HG02943 (cell line): ENCODE results near the gene SOAT2.
A peak's percentile ranks its signal among the peaks of the same experiment; 100 is the strongest.
"Not testable (repeated sequence)": the region's sequence is repeated elsewhere in the genome, so short reads cannot be mapped to it uniquely, and the experiment has no call there.

ENCODE experiments used
- ATAC-seq: cut with Tn5 transposase; IDR thresholded peaks from one replicate; pipeline ENCODE4 v1.9.1; 2021; ENCODE audit warnings: mild to moderate bottlenecking, low read depth, moderate library complexity; ENCODE audit not compliant: unreplicated experiment

SOAT2 gene

DNA sequence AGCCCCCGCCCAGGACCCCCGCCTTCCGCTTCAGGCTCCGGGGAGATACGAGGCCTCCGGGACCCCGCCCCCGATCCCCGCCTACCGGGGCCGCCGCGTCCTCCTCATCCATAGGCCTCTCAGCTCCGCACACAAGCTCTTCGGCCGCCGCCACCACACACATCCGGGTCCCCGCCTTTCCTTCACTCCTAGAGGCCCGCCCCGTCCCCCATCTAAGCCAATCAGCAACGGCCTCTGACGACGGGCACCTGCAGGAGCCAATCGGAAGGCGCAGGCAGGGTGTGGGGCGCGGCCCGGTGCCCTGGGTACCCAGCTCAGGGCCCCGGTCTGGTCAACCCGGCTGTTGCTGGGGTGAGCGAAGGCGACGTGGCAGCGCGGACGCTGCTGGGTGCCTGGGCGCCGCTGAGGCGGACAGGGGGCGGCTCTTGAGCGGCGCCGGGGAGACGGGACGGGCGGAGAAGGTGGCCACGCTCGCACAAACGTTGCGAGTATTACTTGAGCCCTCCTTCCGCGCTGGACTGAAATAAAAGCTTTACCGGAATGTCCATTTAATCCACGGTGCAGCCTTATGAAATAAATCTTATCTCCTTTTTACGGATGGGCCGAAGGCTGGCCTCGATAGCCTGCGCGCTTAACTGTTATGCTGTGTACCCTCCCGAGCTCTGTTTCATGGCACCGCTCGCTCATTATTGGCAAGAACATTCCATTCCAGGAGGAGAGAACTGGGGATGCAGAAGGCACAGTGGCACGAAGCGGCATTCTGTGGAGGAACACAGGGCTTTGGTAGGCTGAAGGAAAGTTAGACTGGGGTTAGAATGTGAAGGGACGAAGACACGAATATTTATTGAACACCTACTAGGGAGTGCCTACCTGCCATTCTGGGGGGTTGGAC is 23.8 kb upstream of the SOAT2 start, which contains the start of gene SPRYD3:
Gene SPRYD3 (minus strand): TSS at position 165 of the 892 bp plus-strand sequence. CDS start 57 bp downstream, at position 108.
- peak; percentile 96 for ATAC-seq

DNA sequence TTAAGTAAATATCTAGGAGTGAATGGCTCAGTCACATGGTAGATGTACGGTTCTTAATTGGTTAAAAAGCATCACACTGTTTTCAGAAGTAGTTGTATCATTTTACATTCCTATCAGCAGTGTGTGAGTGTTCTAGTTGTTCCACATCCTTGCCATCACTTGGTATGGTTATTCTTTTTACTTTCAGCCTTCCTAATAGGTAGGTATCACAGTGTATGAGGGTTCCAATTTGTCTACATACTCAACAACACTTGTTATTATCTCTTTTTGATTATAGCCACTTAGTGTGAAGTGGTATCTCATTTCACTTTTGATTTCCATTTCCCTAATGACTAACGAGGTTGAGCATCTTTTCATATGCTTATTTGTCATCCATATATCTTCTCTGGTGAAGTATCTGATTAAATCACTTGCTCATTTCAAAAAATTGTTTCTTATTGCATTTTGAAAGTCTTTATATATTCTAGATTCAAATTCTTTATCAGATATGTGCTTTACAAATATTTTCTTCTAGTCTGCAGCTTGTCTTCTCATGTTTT is 20.6 kb upstream of the SOAT2 start:
- no peak for ATAC-seq

DNA sequence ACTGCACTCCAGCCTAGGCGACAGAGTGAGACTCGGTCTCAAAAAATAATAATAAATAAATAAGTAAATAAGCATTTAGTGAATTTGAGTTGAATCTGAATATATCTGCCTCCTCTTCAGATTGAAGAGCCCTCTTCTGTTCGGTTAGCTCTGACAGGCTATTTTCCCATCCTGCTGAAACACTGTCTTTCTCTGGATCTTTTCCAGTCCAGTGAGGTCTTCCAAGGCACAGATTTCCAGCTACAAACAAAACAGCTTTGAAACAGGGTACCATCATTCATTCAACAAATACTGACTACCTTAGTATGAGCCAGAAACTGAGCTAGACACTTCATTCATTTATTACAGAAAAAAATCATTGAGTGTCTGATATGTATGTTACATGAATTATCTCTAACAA is 16.9 kb upstream of the SOAT2 start:
- no peak for ATAC-seq

DNA sequence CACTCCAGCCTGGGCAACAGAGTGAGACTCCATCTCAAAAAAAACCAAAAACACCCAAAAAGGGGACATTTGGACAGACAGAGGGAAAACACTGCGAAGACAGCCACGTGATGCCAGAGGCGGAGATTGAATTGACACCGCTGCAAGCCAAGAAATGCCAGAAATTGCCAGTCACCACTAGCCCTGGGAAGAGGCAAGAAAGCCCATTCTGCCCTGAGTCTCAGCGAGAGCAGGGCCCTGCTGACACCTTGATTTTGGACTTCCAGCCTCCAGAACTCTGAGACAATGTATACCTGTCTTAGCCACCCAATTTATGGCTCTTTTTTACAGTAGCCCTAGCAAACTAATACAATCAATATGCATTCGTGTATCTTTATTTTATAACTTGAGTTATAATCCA is 13.2 kb upstream of the SOAT2 start:
- no peak for ATAC-seq

DNA sequence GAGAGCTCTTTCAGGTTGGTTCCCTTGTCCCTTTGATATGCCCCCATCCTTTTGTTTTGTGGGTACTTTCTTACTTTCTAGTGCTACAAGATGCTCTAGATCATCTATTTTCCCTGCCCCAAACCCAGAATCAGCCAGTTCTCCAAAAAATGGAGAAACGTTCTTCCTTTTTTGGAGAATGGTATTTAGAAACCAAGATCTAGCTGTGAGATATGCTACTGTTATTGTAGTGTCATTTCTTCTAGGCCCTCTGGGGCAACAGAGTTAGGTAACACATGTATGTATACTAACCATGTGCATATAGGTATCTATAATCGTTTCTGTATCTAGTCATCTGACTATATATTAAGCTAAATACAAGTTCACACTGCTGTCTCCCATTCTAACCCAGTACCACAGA is 12.7 kb upstream of the SOAT2 start:
- ATAC-seq, result no peak

DNA sequence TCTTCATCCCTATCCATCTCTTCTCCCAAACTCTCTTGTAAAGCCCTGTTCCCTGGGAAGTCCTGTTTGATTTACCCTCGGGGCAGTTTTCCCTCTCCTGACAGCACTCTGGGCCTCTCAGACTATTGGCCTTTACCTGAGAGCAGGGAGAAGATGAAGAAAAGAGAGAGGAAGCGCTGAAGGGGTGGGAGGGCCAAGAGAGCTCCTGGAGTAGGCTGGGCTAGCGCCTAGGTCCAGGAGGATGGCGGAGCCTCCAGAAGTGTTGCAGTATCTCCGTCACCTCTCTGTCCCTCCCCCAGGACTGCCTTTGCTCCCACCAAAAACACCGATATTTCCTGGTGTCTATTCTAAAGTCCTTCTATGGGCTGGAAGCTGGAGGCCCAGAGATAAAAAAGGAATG is 11.5 kb upstream of the SOAT2 start:
- no peak for ATAC-seq

DNA sequence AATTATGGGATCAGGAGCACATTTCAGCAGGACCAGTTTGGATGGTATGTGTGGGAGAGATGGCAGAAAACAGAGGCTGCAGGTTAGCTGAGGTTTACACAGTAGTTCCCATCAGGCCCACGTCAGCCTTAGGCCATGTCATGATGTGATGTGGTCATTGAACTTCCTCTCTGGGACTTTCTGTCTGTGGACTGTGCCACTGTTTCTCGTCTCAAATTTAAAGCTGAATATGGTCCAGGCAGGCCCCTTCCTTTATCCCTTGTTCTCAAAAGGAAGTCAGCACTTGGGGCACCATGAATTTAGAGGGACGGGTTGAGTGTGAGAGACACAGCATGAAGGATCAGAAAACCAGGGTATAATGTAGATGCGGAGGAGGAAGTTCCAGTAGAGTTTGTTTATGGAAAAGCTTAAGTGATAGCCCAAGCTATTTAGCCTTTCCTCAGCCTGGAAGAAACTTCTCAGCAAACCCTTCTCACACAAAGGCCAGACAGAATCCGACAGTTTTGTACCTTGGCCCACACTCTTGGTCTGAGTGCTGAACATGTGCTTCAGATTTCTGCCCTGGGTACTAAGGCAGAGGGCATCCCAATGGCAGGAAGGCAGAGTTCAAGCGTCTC is 9.4 kb upstream of the SOAT2 start:
- no peak for ATAC-seq

DNA sequence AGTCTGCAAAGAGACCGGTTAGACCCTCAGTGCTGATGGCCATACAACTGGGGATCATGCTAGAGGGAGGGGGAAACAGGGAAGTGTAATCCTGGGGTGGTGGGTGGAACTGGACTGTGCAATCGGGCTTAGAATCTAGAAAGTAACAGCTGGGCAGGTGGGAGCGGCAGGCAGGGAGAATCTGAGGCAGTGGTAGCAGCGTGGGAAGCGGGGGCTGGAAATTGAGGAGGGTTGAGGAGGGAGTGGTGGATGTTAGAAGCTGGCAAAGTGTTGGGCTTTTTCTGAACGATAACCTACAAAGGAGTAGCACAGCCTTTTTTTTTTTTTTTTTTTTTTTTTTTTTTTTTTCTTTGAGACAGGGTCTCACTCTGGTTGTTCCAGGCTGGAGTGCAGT is 8.9 kb upstream of the SOAT2 start:
- no peak for ATAC-seq

DNA sequence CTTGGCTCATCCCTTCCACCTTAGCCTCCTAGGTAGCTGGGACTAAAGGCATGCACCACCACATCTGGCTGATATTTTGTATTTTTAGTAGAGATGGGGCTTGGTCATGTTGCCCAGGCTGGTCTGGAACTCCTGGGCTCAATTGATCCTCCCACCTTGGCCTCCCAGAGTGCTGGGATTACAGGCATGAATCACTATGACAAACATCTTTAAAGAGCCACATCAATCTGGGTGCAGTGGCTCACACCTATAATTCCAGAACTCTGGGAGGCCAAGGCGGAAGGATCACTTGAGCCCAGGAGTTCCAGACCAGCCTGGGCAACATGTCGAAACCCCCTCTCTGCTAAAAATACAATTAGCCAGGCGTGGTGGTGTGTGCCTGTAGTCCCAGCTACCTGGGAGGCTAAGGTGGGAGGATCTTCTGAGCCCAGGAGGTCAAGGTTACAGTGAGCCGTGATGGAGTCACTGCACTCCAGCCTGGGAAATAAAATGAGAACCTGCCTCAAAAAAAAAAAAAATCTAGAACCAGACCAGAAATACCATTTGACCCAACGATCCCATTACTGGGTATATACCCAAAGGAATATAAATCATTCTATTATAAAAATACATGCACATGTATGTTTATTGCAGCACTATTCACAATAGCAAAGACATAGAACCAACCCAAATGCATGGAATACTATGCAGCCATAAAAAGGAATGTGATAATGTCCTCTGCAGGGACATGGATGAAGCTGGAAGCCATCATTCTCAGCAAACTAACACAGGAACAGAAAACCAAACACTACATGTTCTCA is 8.3 kb upstream of the SOAT2 start:
- ATAC-seq, result not testable (repeated sequence)

DNA sequence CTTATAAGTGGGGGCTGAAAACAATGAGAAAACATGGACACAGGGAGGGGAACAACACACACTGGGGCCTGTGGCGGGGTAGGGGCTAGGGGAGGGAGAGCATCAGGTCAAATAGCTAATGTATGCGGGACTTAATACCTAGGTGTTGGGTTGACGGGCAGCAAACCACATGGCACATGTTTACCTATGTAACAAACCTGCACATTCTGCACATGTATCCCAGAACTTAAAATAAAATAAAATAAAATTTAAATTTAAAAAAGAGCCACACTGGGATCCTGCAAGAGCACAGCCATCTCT is 7.7 kb upstream of the SOAT2 start:
- ATAC-seq, result not testable (repeated sequence)

DNA sequence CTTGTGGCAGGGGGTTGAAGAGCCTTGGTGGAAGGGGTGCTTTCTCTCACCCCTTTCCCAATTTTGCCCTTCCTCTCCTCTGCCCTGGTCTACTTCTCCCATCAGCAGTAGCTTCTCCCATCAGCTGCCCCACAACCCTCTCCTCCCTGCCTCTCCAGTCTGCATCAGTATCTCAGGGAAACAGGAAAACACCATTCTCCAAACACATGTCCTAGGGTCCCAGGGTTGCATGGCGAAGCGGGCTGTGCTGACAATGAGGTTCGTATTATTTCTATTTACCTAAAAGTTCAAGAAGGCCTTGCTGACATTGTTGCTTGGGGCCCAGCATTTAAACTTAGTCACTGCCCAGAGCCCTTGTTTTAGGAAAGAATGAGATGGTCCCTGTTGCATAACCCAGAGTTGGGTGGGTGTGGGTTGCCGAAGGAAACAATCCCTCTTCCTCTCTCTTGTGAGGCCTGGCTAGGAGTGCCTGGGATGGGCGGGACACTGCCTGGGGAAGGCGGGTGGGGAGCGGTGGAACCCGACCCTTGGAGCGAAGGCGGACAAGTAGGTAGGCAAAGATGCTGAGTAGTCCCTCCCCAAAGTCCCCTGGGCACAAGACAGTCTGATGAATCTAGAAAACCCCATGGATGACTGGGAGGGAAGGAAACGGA is 7.1 kb upstream of the SOAT2 start:
- no peak for ATAC-seq

DNA sequence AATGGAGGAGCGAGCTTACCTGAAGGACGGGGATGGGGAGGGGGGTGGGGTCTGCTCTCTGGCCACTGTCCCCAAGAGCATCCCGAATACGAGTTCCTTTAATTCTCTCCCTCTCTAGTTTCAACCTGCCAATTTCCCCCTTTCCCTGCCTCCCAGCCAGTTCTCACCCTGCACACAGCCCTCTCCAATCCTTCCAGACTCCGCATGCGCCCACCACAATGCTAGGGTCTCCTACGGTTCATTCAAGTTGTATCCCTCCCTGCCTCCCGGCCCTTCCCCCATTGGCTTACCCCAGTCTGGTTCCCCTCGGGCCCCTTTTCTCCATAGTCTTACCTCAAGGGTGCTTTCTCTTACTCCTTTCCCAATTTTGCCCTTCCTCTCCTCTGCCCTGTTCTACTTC is 6.5 kb upstream of the SOAT2 start:
- no peak for ATAC-seq

DNA sequence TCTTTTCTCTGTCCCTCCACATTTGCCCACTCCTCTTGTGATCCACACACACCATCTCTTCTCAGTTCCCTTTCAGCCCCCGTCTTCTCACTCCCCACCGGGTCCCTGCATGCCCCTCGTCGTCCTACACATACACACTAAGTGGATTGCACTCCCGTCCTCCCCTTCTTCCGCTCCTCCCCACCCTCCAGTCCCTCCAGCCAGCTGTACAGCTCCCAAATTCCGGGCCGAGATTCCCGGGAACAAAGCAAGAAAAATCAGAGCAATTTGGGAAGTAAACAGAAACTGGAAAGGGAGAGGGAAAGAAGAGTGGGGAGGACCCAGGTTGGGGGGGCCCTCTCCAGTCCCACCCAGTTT is 6.1 kb upstream of the SOAT2 start:
- no peak for ATAC-seq

DNA sequence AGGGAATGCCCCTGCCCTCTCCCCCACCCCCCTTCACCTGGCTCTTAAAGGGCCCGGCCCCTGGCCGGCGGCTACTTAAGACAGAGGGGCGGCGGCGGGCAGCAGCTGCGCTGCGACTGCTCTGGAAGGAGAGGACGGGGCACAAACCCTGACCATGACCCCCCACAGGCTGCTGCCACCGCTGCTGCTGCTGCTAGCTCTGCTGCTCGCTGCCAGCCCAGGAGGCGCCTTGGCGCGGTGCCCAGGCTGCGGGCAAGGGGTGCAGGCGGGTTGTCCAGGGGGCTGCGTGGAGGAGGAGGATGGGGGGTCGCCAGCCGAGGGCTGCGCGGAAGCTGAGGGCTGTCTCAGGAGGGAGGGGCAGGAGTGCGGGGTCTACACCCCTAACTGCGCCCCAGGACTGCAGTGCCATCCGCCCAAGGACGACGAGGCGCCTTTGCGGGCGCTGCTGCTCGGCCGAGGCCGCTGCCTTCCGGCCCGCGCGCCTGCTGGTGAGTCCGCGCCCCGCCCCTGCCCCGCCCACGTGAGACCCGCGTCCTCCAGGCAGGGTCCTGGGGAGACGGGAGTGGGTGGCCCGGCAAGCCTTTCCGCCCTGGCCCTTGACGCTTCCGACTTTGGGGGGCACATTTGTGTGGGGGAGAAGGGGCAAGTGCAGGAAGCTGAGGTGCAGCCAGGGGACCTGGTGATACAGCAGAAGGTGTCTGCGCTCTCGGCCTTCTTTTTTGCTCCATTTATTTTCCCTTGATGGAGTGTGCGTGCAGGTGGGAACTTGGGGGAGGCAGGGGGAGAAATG is 5.5 kb upstream of the SOAT2 start, which contains the start of gene IGFBP6:
Gene IGFBP6 (plus strand): TSS at position 104 of the 790 bp plus-strand sequence. CDS start 51 bp downstream, at position 155.
- ATAC-seq, result no peak

DNA sequence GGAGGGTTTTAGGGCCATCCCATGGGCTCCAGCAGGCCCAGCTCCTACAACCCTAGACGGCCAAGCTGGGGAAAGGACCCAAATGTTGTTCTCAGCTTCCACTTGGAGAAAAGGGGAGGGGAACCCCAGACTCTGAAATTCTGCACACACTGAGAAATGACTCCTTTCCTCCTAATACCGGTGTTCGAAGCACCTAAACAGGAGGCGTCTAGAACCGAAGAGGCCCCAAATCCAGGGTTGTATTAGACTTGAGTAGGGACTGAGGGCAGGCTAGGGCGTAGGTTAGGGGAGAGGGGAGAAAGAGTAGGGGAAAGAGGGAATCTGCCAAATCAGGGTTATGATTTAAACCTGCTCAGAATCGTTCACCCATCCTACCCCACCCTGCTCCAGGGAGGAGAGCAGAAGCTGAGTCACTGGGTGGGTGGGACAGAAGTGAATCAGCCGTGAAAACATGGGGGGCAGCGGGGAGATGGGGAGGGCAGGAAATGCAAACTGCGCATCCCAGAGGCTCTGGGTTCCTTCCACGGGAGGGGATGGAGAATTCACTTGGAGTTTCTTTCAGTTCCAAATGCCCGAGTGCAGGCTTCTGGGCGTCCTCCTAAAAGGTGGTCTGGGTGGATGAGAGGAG is 4.8 kb upstream of the SOAT2 start:
- ATAC-seq, result no peak

DNA sequence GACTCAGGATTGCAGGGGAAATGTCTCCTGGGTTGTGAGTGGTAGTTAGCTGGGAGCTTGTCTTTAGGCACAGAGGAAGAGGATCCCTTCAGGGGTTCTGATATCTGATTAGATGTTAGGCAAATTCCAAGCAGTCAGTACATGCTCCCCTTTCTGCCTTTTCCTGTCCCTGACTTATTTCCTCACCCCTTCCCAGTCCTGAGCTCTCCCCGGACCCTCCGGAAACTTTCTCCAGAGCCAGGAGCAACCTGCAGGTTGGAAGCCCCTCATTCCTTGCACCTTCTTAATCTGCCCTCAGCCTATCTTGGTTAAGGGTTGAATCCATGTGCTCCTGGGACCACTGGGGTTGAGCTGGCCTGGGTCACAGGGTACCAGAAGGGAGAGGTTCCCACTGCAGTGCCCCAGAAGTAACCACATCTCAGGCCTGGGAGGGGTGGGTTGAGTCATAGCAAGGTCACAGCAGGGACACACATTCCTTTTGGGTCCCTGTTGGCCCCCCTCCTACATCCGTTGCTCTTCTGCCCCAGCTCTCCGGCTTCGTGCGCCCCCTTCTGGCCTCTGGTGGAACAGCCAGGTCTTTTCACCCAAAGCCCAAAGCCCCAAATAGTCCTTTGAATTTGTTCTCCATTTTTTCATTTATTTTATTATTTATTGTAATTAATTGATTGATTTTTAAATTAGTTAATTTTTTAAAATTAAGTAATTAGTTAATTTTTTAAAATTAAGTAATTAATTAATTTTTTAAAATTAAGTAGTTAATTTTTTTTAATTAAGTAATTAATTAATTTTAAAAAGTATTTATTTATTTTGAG is 4.0 kb upstream of the SOAT2 start:
- ATAC-seq, result no peak

DNA sequence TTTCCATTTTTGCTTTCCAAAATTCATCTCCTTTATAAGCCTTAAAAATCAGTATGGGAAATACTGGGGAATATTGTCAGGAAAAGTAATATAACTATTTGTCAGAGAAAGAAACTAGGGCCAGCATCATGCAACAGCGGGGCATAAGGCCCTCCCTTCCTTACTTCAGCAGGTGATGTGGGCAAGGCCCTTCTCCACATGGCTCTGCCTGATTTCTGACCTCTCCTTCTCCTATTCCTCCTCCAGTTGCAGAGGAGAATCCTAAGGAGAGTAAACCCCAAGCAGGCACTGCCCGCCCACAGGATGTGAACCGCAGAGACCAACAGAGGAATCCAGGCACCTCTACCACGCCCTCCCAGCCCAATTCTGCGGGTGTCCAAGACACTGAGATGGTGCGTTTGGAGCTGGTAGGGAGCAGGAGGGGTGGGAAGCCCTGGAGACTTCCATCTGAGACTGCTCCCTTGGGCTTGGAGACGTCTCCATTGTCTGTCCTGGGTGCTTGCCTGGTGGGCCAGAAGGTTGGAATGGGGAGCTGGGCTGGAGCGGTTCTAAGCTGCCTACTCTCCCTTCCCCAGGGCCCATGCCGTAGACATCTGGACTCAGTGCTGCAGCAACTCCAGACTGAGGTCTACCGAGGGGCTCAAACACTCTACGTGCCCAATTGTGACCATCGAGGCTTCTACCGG is 2.7 kb upstream of the SOAT2 start:
- ATAC-seq, result no peak

DNA sequence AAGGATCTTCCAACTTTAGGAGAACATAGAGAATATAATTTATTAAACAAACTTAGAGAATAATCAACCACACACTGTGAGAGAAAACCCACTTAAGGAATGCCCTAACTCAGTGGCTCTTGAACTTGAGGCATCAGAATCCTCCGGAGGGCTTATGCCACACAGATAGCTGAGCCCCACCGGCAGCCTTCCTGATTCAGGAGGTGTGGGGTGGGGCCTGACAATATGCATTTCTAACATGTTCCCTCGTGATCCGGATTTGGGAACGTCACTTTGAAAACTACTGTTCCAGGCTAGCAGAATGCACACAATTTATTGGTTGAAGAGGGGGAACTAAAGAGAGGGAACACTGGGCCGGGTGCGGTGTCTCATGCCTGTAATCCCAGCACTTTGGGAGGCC is 2.0 kb upstream of the SOAT2 start:
- no peak for ATAC-seq
